ENCODE measurements around the gene KCTD4. TPM values are rescaled to one million over a fixed set of nuclear protein-coding genes. Genes with fewer than 3 reads are reported as not detected.

The KCTD4 gene
- total and polyA plus RNA-seq, 12 donors: 0.10 TPM; not detected in 11

DNA sequence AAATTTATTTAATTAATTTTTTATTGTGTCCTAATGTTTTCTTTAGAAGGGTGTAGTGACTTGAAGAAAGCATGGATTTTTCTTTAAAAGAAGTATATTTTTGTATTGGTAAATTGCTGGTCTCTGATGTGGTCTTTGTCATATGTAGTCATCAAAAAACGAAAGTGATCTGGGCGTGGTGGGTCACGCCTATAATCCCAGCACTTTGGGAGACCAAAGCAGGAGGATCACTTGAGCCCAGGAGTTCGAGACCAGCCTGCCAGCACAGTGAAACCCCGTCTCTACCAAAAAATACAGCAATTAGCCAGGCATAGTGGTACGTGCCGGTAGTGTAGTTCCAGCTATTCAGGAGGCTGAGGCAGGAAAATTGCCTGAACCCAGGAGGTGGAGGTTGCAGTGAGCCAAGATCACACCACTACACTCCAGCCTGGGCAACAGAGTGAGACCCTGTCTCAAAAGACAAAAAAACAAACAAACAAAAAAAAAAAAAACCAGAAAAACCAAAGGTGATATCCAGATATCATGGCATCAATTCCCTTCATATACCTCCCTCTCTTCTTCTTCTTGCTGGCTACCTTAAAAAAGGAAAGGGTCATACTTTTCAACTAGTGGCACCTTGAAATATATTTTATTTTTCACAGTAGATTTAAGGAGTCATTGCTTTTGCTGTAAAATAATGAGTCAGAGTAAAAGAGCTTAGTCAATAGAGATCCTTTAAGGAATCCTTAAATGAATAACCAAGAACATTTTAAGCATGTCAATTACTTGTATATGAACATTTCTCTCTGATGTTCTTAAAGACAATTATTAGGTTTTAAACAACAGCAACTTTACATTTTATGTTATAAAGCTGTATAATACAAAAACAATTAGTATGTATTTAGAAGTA lies 19.9 kb downstream of the KCTD4 start:
- TF ChIP-seq, protein P1, sequence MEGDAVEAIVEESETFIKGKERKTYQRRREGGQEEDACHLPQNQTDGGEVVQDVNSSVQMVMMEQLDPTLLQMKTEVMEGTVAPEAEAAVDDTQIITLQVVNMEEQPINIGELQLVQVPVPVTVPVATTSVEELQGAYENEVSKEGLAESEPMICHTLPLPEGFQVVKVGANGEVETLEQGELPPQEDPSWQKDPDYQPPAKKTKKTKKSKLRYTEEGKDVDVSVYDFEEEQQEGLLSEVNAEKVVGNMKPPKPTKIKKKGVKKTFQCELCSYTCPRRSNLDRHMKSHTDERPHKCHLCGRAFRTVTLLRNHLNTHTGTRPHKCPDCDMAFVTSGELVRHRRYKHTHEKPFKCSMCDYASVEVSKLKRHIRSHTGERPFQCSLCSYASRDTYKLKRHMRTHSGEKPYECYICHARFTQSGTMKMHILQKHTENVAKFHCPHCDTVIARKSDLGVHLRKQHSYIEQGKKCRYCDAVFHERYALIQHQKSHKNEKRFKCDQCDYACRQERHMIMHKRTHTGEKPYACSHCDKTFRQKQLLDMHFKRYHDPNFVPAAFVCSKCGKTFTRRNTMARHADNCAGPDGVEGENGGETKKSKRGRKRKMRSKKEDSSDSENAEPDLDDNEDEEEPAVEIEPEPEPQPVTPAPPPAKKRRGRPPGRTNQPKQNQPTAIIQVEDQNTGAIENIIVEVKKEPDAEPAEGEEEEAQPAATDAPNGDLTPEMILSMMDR (IDR thresholded peaks at IDR 0.05): no peak
- TF ChIP-seq POLR2A (IDR thresholded peaks at IDR 0.05): no peak
- no peaks in the 10 kb centered on the region for H3K27me3 ChIP-seq
- H3K9me3 ChIP-seq (replicated peaks in 1 of 3): no peaks in the 10 kb centered on the region
- no peaks in the 10 kb centered on the region for H3K4me1 ChIP-seq (replicated peaks in 1 of 2)
- intact Hi-C loops (cut with DNase I): no loop called here
- no peak for DNase-seq
- H3K27ac ChIP-seq: no peak overlapping the region
- no peak overlapping the region for H3K4me3 ChIP-seq
- 92 to 99% (median 97%) methylated on average over 7 of the region's 7 CpGs for WGBS, 4 donors
- H3K36me3 ChIP-seq (replicated peaks in 1 of 2): no peaks in the 10 kb centered on the region

- Histone ChIP-seq H3K27ac (no peak overlapping the region), H3K4me1 (replicated peaks in 1 of 2) (no peaks in the 10 kb centered on the region), H3K9me3 (replicated peaks in 1 of 3) (no peaks in the 10 kb centered on the region), H3K27me3 (no peaks in the 10 kb centered on the region), H3K4me3 (no peak overlapping the region), H3K36me3 (replicated peaks in 1 of 2) (no peaks in the 10 kb centered on the region)
- 77 to 94% (median 86%) methylated on average over 3 of the region's 3 CpGs for WGBS, 4 donors
- intact Hi-C loops (cut with DNase I): no loop called here
- TF ChIP-seq, protein P1 (IDR thresholded peaks at IDR 0.05): no peak
- no peak for TF ChIP-seq POLR2A (IDR thresholded peaks at IDR 0.05)
- no peak for DNase-seq
These were observed 20.5 kb downstream of the KCTD4 start for GRCh38 chr13:45180303-45180702.

GRCh38 chr13:45179428-45179827 lies 21.4 kb downstream of the KCTD4 start:
- no peaks in the 10 kb centered on the region for H3K4me1 ChIP-seq (replicated peaks in 1 of 2)

DNA sequence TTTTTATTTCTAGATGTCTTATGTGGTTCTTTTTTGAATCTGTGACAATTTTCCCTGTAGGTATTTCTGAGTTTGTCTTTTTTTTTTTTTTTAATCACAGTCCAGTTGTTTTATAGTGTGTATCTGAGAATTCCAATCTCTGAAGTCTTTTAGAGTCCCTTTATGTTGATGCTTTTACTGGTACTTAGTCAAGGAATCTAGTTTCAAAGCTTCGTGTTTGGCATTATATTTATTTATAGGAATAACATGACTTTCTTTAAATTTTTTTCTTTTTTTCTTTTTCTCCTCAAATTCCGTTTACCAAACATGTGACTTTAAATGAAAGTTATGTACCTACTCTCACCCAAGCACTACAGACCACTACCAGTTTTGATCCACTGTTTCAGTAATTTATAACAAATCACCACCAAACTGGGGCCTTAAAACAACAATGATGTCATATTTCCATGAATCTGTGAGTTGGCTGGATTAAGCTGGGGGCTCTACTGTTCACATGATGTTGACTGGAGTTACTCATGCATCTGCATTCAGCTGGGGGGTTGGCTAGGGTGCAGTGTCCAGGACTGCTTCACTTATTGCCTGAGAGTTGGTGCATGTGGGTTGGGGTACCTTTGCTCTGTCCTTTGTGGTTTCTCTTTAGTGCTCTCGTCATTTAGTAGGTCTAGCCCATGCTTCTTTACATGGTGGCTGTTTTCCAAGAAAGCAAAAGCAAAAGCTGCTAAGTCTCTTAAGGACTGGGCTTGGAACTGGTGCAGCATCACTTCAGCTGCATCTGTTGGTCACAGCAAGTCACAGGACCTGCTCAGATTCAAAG lies 22.3 kb downstream of the KCTD4 start:
- no peak for DNase-seq
- H3K27me3 ChIP-seq: no peaks in the 10 kb centered on the region
- no peak overlapping the region for H3K4me3 ChIP-seq
- no peaks in the 10 kb centered on the region for H3K9me3 ChIP-seq (replicated peaks in 1 of 3)
- intact Hi-C loops (cut with DNase I): no loop called here
- no peak overlapping the region for H3K27ac ChIP-seq
- WGBS, 4 donors: 86 to 91% (median 90%) methylated on average over 3 of the region's 3 CpGs
- no peaks in the 10 kb centered on the region for H3K4me1 ChIP-seq (replicated peaks in 1 of 2)
- TF ChIP-seq, protein P1 (IDR thresholded peaks at IDR 0.05): no peak
- TF ChIP-seq POLR2A (IDR thresholded peaks at IDR 0.05): no peak
- no peaks in the 10 kb centered on the region for H3K36me3 ChIP-seq (replicated peaks in 1 of 2)

More at GRCh38 chr13:45179428-45179827, 21.4 kb downstream of the KCTD4 start:
- Histone ChIP-seq H3K9me3 (replicated peaks in 1 of 3) (no peaks in the 10 kb centered on the region), H3K36me3 (replicated peaks in 1 of 2) (no peaks in the 10 kb centered on the region), H3K4me3 (no peak overlapping the region), H3K27ac (no peak overlapping the region), H3K27me3 (no peaks in the 10 kb centered on the region)
- intact Hi-C loops (cut with DNase I): no loop called here
- DNase-seq: no peak
- TF ChIP-seq POLR2A (IDR thresholded peaks at IDR 0.05): no peak
- TF ChIP-seq, protein P1 (IDR thresholded peaks at IDR 0.05): no peak
